Dedifferentiated amniotic fluid mesenchymal stem cell (primary cell): Measurements from ENCODE around the gene CCNA1.

Experiments
- DNase-seq: peaks from one replicate; pipeline ENCODE4 v3.0.0-alpha.2; 2016; ENCODE audit errors: extremely low spot score

Gene CCNA1

GRCh38 chr13:36432106-36432544, at the start of gene CCNA1:
CCNA1 (plus strand) TSS chr13:36432495; CDS start chr13:36433057, 562 bp downstream.
- DNase-seq: no peak

GRCh38 chr13:36385489-36385888, 46.8 kb upstream of the CCNA1 start:
- no peak for DNase-seq

GRCh38 chr13:36395280-36395679, 37.0 kb upstream of the CCNA1 start:
- peak; percentile 83 for DNase-seq

DNA sequence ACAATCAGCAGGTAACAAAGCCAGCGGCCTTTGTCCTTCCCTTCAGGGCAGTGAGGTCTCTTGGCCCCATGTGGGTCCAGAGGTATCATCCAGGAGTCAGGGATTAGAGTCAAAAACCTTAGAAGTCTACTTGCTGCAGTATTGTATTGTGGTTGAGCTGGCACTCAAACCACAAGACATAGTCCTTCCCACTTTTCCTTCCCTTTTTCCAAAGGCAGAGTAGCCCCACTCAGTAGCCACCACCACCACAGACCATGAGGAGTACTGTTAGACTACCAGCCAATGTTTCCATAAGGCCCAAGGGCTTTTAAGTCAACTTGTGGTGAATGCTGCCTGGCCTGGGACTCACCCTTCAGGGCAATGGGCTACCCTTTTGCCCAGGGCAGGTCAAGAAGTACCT, 27.1 kb upstream of the CCNA1 start:
- DNase-seq: no peak

DNA sequence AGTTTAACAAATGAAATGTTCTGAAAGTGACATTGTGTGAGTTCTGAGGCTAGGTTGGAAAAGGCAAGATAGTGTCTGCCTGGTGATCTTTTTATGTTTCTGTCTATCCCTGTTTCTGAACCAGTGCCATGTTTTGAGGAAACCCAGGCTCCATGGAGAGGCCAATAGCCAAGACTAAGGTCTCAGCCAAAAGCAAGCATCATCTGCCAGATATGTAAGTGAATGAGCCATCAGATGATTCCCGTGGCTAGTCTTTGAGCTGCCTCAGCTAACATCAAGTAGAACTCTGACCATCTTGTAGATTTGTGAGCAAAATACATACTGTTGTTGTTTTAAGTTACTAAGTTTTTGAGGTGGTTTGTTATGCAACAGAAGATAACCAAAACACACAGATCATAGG, 19.6 kb upstream of the CCNA1 start:
- DNase-seq: no peak

- no peak for DNase-seq
Observed at GRCh38 chr13:36413161-36413560, 19.1 kb upstream of the CCNA1 start.

DNA sequence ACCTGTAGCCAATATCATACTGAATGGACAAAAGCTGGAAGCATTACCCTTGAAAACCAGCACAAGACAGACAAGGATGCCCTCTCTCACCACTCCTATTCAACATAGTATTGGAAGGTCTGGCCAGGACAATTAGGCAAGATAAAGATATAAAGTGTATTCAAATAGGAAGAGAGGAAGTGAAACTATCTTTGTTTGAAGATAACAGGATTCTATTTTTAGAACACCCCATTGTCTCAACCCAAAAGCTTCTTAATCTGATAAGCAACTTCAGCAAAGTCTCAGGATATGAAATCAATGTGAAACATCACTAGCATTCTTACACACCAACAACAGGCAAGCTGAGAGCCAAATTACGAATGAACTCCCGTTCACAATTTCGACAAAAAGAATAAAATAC, 17.8 kb upstream of the CCNA1 start:
- no peak for DNase-seq

GRCh38 chr13:36417331-36417730, 15.0 kb upstream of the CCNA1 start:
- no peak for DNase-seq

- DNase-seq: peak; percentile 54
Observed at GRCh38 chr13:36418022-36418805, 14.1 kb upstream of the CCNA1 start.

DNA sequence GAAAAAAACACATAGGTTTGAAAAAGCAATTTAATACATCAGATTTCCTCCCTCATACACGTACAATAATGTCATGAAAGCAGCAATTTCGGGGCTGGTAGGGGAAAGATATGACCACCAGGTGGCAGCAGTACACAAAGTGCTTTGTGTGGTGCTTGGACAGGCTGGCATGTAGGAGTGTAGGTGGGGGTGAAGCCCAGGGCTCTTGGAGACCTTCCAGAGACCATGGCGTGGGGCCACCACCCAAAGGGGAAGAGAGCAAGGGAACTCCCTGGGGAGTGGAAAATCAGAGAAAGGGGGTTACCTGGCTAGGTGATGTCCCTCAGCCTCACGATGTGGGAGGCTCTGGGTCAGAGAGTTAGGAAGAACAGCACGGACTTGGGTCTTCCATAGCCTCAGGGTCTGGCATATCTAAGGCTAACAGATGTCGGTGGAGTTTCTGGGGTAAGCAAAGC, 11.8 kb upstream of the CCNA1 start:
- DNase-seq: peak; percentile 76

- no peak for DNase-seq
Observed at GRCh38 chr13:36421447-36421846, 10.8 kb upstream of the CCNA1 start.

DNA sequence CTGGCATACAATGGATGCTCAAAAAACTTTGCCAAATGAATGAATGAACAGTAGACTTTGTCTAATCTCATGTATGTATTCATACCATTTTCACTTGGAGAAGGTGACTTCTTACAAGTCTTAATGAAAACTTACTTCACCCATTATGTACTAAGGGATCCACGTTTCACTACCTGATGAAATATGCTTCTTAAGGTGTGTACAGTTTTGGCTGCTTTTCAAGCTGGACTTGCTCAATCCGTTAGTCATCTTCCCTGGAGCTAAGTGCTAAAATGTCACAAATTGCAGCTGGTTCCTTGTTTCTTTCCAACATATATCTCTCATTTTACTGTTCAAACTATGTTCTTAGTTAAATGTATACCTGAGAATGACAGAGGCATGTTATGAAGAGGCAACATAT, 4.2 kb upstream of the CCNA1 start:
- DNase-seq: no peak

DNA sequence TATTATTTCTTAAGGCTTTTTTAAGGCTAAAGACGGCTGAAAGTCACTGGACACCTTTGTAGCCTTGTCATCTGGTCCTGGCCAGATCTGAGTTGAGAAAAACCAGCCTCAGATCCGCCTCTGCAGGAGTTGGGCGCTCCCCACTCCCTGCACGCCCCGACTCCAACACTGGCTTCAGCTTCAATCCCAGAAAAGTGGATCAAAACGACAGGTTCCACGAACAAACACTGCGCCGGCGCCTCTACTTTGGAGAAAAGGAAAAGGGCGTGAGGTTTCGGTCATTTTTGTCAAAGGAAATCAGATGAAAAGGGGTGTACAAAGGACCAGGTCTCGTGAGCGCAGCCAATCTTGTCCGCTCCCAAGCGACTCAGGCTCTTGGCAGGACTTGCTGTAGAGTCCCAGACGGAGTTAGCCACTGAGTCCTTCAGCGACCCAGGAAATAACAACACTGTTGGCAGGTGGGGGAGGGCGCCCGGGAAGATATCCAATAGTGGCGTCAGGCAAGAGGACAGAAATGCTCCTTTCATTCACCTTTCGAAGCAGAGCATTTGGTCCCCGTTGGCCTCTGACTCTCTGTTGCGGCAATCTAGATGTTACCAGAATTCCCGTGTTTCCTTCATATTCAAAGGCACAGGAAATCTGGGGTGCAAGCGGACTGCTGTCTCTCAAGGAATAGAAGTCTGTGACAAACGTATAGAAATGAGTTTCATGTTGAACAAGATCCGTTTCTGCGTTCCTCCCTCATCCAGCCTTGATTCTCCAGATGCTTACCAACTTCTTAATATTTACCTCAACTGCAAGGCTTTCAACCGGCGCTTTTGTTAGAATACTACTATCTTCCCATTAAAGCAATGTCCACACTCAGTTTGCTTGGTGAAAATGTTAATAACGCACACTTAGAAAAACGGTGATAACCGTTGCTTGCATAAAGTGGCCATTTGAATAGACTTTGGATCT, 1.8 kb upstream of the CCNA1 start:
- no peak for DNase-seq

DNA sequence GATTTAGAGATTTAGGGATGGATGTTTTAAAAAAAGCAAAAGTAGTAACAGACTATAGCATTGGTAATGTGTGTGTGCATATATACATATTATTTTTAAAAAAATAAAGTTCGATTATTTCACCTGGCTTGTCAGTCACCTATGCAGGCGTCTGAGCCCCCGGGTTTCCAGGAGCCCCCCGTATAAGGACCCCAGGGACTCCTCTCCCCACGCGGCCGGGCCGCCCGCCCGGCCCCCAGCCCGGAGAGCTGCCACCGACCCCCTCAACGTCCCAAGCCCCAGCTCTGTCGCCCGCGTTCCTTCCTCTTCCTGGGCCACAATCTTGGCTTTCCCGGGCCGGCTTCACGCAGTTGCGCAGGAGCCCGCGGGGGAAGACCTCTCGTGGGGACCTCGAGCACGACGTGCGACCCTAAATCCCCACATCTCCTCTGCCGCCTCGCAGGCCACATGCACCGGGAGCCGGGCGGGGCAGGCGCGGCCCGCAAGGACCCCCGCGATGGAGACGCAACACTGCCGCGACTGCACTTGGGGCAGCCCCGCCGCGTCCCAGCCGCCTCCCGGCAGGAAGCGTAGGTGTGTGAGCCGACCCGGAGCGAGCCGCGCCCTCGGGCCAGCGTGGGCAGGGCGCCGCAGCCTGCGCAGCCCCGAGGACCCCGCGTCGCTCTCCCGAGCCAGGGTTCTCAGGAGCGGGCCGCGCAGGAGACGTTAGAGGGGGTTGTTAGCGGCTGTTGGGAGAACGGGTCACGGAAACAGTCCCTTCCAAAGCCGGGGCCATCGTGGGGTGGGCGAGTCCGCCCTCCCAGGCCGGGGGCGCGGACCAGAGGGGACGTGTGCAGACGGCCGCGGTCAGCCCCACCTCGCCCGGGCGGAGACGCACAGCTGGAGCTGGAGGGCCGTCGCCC, 840 bp upstream of the CCNA1 start:
- DNase-seq: no peak

- DNase-seq: no peak
Observed at GRCh38 chr13:36436811-36437210, 4.5 kb downstream of the CCNA1 start.

- DNase-seq: no peak
Observed at GRCh38 chr13:36438594-36439483, 6.5 kb downstream of the CCNA1 start.

DNA sequence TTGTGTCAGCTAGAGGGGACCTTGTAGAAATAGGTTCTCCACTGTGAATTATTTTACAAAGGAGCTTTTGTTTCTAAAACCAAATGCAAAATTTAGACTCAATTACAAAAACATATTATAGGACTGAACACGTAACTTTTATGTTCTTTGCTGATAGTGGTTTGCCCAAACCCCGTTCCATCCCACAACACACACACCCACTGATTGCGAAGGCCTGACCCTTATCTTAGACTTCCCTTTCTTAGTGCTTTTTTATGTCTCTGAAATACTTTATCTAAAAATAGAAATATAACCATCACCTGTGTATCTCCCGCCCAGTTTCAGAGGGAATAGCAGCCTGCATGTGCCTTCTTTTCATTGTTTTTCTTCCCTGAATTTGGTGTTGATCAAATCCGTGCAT, 13.0 kb downstream of the CCNA1 start:
- no peak for DNase-seq

GRCh38 chr13:36445891-36446351, 13.6 kb downstream of the CCNA1 start:
- no peak for DNase-seq

- DNase-seq: no peak
Observed at GRCh38 chr13:36447501-36447900, 15.2 kb downstream of the CCNA1 start.

- DNase-seq: no peak
Observed at GRCh38 chr13:36450534-36450933, 18.2 kb downstream of the CCNA1 start.
